Heart left ventricle (tissue), 16 donors: ENCODE results near the gene MANEA. TPM values are rescaled to one million over a fixed set of nuclear protein-coding genes. Genes with fewer than 3 reads are reported as not detected.

ENCODE experiments used
- ATAC-seq, 4 donors: fragments of 200-7000 bp; cut with Tn5 transposase; one replicate each; pipeline ENCODE4 v1.9.1; 2020 to 2022; ENCODE audit warnings: moderate library complexity in 4 of 4, mild to moderate bottlenecking in 3 of 4, moderate number of reproducible peaks in 1 of 4
- DNase-seq, 5 donors: peaks; one replicate each; pipeline ENCODE4 v3.0.0-alpha.2; 2020
- H3K27ac ChIP-seq, 12 donors: fragments of 200-600 bp; sonication (generic) in 4 of 12; one replicate each; pipeline versions ENCODE4 v1.5.0 to v1.8.0; 2016 to 2022; ENCODE audit warnings: mild to moderate bottlenecking in 2 of 12
- H3K27me3 ChIP-seq, 9 donors: fragments of 200-600 bp; sonication (generic) in 2 of 9; one replicate each; pipeline versions ENCODE4 v1.5.1 to v1.8.0; 2016 to 2022; ENCODE audit warnings: mild to moderate bottlenecking in 3 of 9
- H3K36me3 ChIP-seq, 9 donors: fragments of 200-600 bp; sonication (generic) in 2 of 9; one replicate each; pipeline versions ENCODE4 v1.5.0 to v1.8.0; 2018 to 2022; ENCODE audit warnings: mild to moderate bottlenecking in 2 of 9
- H3K4me1 ChIP-seq, 12 donors: fragments of 200-600 bp; sonication (generic) in 4 of 12; one replicate each; pipeline versions ENCODE4 v1.5.0 to v1.8.0; 2016 to 2022; ENCODE audit warnings: mild to moderate bottlenecking in 3 of 12
- H3K4me3 ChIP-seq, 12 donors: fragments of 200-600 bp; sonication (generic) in 4 of 12; one replicate each; pipeline versions ENCODE4 v1.5.0 to v1.8.0; 2017 to 2022; ENCODE audit warnings: mild to moderate bottlenecking in 9 of 12, moderate library complexity in 4 of 12
- H3K9me3 ChIP-seq, 12 donors: fragments of 200-600 bp; sonication (generic) in 4 of 12; one replicate each; pipeline versions ENCODE4 v1.5.0 to v1.8.0; 2016 to 2022; ENCODE audit warnings: mild to moderate bottlenecking in 1 of 12
- POLR2A ChIP-seq, 2 donors: fragments of 450-650 bp; IDR thresholded peaks; one replicate each; pipeline ENCODE4 v1.6.1; 2017; ENCODE audit warnings: antibody characterized with exemption in 2 of 2, mild to moderate bottlenecking in 2 of 2, moderate library complexity in 2 of 2
- WGBS, 4 donors: extraction: QIAGEN DNeasy Blood & Tissue Kit in 2 of 4; methylation state at CpG; one replicate each; pipeline versions ENCODE4 v1.1.5 to v1.1.7; 2013 to 2018; 5-methylcytosine and 5-hydroxymethylcytosine counted together
- intact Hi-C, 10 donors: fragments of 100-400 bp; cut with DNase I; formaldehyde crosslinking; loops; one replicate each; pipeline versions ENCODE4 v1.11.1 to v1.14.2; 2022
- polyA plus RNA-seq, 2 donors: library from polyadenylated mRNA; stranded (reverse); fragments of 200-250 nt; gene quantifications; one replicate each; pipeline ENCODE4 v1.2.3, GENCODE V29; 2013
- total RNA-seq, 9 donors: library from RNA; depleted of rRNA in 2 of 9; stranded (reverse); fragments of >200 nt in 2 of 9; fragmentation: NEBNext Ultra II Directional in 3 of 9; extraction: Animal tissue kit (Norgen Biotek cat#: 25700) in 3 of 9; gene quantifications; one replicate each; pipeline versions ENCODE4 v1.1.0 to v1.2.4, GENCODE V29; 2016 to 2023
- TF ChIP-seq, protein P1 (sequence below), 12 donors: fragments of 200-600 bp; sonication (generic) in 4 of 12; IDR thresholded peaks; one replicate each; pipeline versions ENCODE4 v1.5.0 to v1.8.0; 2018 to 2022; ENCODE audit warnings: antibody characterized with exemption in 12 of 12, mild to moderate bottlenecking in 5 of 12
- donor health status: ischemic (EF 13 %, LVEDD 7.1; RV severe dilation, severe dysfunction).
- donor health status: healthy with polysubstance abuse.
- donor health status: DM: no; HTN: yes; CAD: no.
- donor health status: DM: no; HTN: no; CAD: no.
- donor health status: ischemic (EF 25% LVEDD 6.9; RV normal size, moderate dysfunction).
- donor health status: ischemic (EF 25% LVEDD 5.7; RV mildly dilated, moderate dysfunction).
- donor health status: healthy.
- donor health status: DM: yes; HTN: yes; CAD: no.
- donor health status: ischemic (EF 35%, LVEDD 5.7; RV mildly dilated, moderate dysfunction).
- donor health status: nonischemic (EF 11% LVEDD 7.7; RV severe dilation, severe dysfunction).
- donor health status: DM: yes; HTN: yes; CAD: no.
- donor health status: PGD.
- donor health status: ischemic (EF 29% LVEDD 5.4; RV normal size, mild dysfunction).
- donor health status: nonischemic (EF 23%, LVEDD 6.1; RV moderate dilation, normal function).

Gene MANEA
- total and polyA plus RNA-seq, 11 donors: 2.4 to 8.7 (median 5.6) TPM

DNA sequence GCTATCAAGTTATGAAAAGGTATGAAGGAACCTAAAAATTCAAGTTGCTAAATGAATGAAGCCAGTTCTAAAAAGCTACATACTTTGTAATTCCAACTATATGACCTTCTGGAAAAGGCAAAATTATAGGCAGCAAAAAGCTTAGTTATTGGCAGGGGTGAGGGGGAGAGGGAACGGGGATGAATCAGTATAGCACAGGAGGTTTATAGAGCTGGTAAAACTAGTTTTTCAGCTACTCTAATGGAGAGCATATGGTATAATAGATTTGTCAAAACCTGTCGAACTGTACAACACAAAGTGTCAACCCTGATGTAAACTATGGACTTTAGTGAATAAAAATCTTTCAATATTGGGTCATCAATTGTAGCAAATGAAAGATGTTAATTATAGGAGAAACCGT, 18.7 kb downstream of the MANEA start:
- no peak overlapping the region for H3K4me3 ChIP-seq
- peaks cover 0 to 9% (median 0%) of the 10 kb centered on the region in 12 donors for H3K9me3 ChIP-seq
- DNase-seq (no peak), ATAC-seq (no peak)
- TF ChIP-seq POLR2A (IDR thresholded peaks at IDR 0.05): no peak
- TF ChIP-seq, protein P1, sequence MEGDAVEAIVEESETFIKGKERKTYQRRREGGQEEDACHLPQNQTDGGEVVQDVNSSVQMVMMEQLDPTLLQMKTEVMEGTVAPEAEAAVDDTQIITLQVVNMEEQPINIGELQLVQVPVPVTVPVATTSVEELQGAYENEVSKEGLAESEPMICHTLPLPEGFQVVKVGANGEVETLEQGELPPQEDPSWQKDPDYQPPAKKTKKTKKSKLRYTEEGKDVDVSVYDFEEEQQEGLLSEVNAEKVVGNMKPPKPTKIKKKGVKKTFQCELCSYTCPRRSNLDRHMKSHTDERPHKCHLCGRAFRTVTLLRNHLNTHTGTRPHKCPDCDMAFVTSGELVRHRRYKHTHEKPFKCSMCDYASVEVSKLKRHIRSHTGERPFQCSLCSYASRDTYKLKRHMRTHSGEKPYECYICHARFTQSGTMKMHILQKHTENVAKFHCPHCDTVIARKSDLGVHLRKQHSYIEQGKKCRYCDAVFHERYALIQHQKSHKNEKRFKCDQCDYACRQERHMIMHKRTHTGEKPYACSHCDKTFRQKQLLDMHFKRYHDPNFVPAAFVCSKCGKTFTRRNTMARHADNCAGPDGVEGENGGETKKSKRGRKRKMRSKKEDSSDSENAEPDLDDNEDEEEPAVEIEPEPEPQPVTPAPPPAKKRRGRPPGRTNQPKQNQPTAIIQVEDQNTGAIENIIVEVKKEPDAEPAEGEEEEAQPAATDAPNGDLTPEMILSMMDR (IDR thresholded peaks at IDR 0.05): no peak
- H3K27ac ChIP-seq: no peak overlapping the region
- H3K36me3 ChIP-seq: no peaks in the 10 kb centered on the region
- intact Hi-C loops: no loop called here
- no peaks in the 10 kb centered on the region for H3K27me3 ChIP-seq
- no peaks in the 10 kb centered on the region for H3K4me1 ChIP-seq
- 93 to 97% (median 96%) methylated on average over 3 of the region's 3 CpGs for WGBS, 4 donors

DNA sequence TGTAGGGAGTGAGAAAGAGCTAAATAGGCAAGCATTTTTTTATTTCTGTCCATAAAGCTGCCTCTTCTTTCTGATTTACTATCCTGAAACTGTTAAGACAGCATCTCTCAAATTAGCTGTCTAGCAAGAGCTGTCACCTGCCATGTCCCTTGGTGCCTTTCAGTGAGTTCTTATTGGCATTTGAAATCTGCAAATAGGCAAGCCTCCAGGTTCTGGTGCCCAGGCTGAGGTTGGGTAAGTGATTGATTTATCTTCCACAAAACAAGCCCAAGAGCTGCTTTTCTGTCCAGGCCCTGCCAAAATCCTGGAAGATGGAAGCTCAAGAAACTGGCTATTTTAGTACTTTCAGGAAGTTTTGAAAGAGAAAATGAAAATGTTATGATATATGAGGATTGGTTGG, 22.4 kb downstream of the MANEA start:
- no peaks in the 10 kb centered on the region for H3K27me3 ChIP-seq
- intact Hi-C loops: no loop called here
- H3K9me3 ChIP-seq: no peaks in the 10 kb centered on the region
- no peaks in the 10 kb centered on the region for H3K36me3 ChIP-seq
- TF ChIP-seq, protein P1 (IDR thresholded peaks at IDR 0.05): no peak
- TF ChIP-seq POLR2A (IDR thresholded peaks at IDR 0.05): no peak
- DNase-seq (no peak), ATAC-seq (no peak)
- H3K27ac ChIP-seq: no peak overlapping the region
- H3K4me3 ChIP-seq: no peak overlapping the region
- H3K4me1 ChIP-seq: no peaks in the 10 kb centered on the region

DNA sequence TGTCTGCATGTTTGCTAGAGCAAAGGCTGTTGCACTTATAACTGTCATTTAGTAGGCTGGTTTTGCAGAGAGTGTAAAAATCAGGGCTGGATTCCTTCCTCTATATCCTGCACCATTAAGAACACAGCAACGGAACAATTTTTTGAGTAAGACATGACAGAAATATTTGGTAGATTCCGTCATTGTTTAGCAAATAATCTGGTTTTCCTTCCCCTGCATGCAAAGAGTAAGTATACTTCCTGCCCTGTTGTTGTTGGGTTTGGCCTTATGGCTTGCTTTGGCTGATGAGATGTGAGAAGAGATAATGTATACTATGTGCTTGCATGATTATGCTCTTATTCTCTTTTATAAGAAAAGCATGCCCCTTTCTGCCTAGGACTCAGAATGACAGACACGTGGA, 23.8 kb downstream of the MANEA start:
- no peak for ATAC-seq
- no peak for DNase-seq
- H3K4me3 ChIP-seq: no peak overlapping the region
- peaks cover 0 to 9% (median 4%) of the 10 kb centered on the region in 9 donors for H3K36me3 ChIP-seq
- WGBS, 4 donors: 57 to 72% (median 65%) methylated on average over 3 of the region's 3 CpGs
- intact Hi-C loops: no loop called here
- H3K4me1 ChIP-seq: no peaks in the 10 kb centered on the region
- TF ChIP-seq POLR2A (IDR thresholded peaks at IDR 0.05): no peak
- TF ChIP-seq, protein P1 (IDR thresholded peaks at IDR 0.05): no peak
- no peaks in the 10 kb centered on the region for H3K27me3 ChIP-seq
- no peak overlapping the region for H3K27ac ChIP-seq
- H3K9me3 ChIP-seq: no peaks in the 10 kb centered on the region

DNA sequence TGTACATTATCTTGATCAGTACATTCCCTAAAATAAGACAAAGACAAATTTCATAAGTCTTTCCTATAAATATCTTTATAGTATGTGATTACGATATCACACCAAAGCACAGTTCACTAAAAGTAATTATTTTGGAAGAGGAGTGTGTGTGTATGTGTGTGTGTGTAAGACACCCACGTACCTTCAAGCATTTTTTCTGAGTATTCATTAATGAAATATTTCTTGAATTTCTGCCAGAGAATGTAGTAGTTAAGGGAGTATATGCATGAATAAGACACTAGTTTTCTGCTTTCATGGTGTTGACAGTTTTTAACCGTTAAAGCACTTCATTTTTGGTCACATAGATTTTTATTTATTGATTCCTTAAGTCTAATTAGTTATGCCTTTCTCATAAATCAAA, 36.8 kb downstream of the MANEA start:
- TF ChIP-seq, protein P1 (IDR thresholded peaks at IDR 0.05): no peak
- TF ChIP-seq POLR2A (IDR thresholded peaks at IDR 0.05): no peak
- intact Hi-C loops: no loop called here
- 62 to 72% (median 66%) methylated on average over 3 of the region's 3 CpGs for WGBS, 4 donors
- DNase-seq (no peak), ATAC-seq (no peak)
- H3K9me3 ChIP-seq: no peaks in the 10 kb centered on the region
- H3K27ac ChIP-seq: no peak overlapping the region
- no peaks in the 10 kb centered on the region for H3K27me3 ChIP-seq
- no peak overlapping the region for H3K4me3 ChIP-seq
- H3K4me1 ChIP-seq: no peaks in the 10 kb centered on the region
- H3K36me3 ChIP-seq: no peaks in the 10 kb centered on the region
